Fibroblast of lung (primary cell): ENCODE measurements around the gene ACAP3.

Source experiments
- CTCF ChIP-seq, 2 donors: IDR thresholded peaks in 1 of 2; conservative IDR thresholded peaks in 1 of 2; 1 replicate in 1 of 2; 2 replicates in 1 of 2; pipeline ENCODE4 v1.5.1; 2011 to 2012; ENCODE audit warnings: low read length in 2 of 2, control low read depth in 1 of 2, inconsistent platforms in 1 of 2, low read depth in 1 of 2, mild to moderate bottlenecking in 1 of 2
- EZH2 ChIP-seq: IDR thresholded peaks from 2 replicates; pipeline ENCODE4 v1.5.1; 2012; ENCODE audit warnings: low read length, control low read depth, mild to moderate bottlenecking; ENCODE audit errors: missing control alignments

GRCh38 chr1:1329304-1330210, 21.8 kb upstream of the ACAP3 start:
- TF ChIP-seq CTCF (conservative IDR thresholded peaks at IDR 0.05 in 1 of 2, IDR thresholded peaks at IDR 0.05 in 1 of 2; ENCODE audit: low read depth in 1 of 2, low read length in 2 of 2) (no peak), EZH2 (no peak)
